ENCODE data around the gene PSTK.

DNA sequence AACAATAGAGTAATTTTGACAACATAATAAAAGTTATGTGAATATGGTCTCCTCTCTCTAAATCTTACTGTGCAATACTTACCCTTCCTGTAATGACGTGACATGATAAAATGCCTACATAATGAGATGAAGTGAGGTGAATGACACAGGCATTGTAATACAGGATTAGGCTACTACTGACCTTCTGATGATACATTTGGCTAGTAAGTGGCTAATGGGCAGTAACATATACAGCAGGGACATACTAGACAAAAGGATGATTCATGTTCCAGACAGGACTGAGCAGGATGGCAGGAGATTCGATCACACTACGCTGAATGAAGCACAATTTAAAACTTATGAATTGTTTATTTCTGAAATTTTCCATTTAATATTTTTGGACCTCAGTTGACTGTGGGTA, 30.9 kb upstream of the PSTK start:
- TF ChIP-seq RFX1 (IDR thresholded peaks at IDR 0.05) (no peak), POLR2A (conservative IDR thresholded peaks at IDR 0.05) (no peak), CEBPB (tag; IDR thresholded peaks at IDR 0.05) (no peak)

Data from K562 (cell line).